Measurements from ENCODE around the gene CGB2. TPM values are rescaled to one million over a fixed set of nuclear protein-coding genes. Genes with fewer than 3 reads are reported as not detected.

Gene CGB2
- total and polyA plus RNA-seq, 9 of the 15 experiments (the other 6 are each of a cell fraction or from before 2014, with no cell fraction given), result 0.22 TPM; not detected in 8

GRCh38 chr19:49073514-49074378 is 42.1 kb downstream of the CGB2 start (continued):
- TF ChIP-seq ELK1 (CRISPR knock-in tag; IDR thresholded peaks at IDR 0.05) (no peak), MAFF (IDR thresholded peaks at IDR 0.05; ENCODE audit: low read length) (peak; percentile 60; the same call in 1 of the 2 replicates), HDAC6 (IDR thresholded peaks at IDR 0.05; ENCODE audit: low read depth, low read length) (no peak), MCM5 (IDR thresholded peaks at IDR 0.05; ENCODE audit: low read depth) (no peak), KLF10 (CRISPR knock-in tag; IDR thresholded peaks at IDR 0.05) (no peak), ATF6 (CRISPR knock-in tag; IDR thresholded peaks at IDR 0.05) (no peak), POLR2A (conservative IDR thresholded peaks at IDR 0.05) (0 out of 2 replicates have a peak, but pooled peaks have one; percentile 35), KHSRP (IDR thresholded peaks at IDR 0.05) (no peak), TSC22D4 (tag; IDR thresholded peaks at IDR 0.05) (no peak), PPARD (CRISPR knock-in tag; IDR thresholded peaks at IDR 0.05) (no peak), CBX5 (IDR thresholded peaks at IDR 0.05; ENCODE audit: borderline replicate concordance, low read depth) (no peak), GABPA (tag; conservative IDR thresholded peaks at IDR 0.05; ENCODE audit: low read depth) (no peak), SNIP1 (IDR thresholded peaks at IDR 0.05; ENCODE audit: low read depth) (no peak), ZNF146 (CRISPR knock-in tag; IDR thresholded peaks at IDR 0.05; ENCODE audit: unreplicated experiment) (no peak), ID3 (CRISPR knock-in tag; IDR thresholded peaks at IDR 0.05) (no peak), ID3 (tag; IDR thresholded peaks at IDR 0.05) (no peak), CTBP1 (IDR thresholded peaks at IDR 0.05; ENCODE audit: borderline replicate concordance) (peak; percentile 39; the same call in 1 of the 2 replicates), ZFP1 (CRISPR knock-in tag; IDR thresholded peaks at IDR 0.05) (no peak), SRSF9 (IDR thresholded peaks at IDR 0.05; ENCODE audit: borderline replicate concordance, low read depth, low read length) (no peak), MEF2A (IDR thresholded peaks at IDR 0.05; ENCODE audit: control insufficient read depth, low read depth, low read length) (peak; percentile 74), GATAD2B (IDR thresholded peaks at IDR 0.05; ENCODE audit: borderline replicate concordance) (no peak), ELF1 (tag; IDR thresholded peaks at IDR 0.05) (0 out of 2 replicates have a peak, but pooled peaks have one; percentile 30), ZNF143 (CRISPR knock-in tag; IDR thresholded peaks at IDR 0.05) (no peak), ZNF644 (tag; IDR thresholded peaks at IDR 0.05; ENCODE audit: low read depth) (no peak), TAF7 (tag; IDR thresholded peaks at IDR 0.05) (no peak), NR3C1 (CRISPR knock-in tag; IDR thresholded peaks at IDR 0.05) (no peak)

All from K562 (cell line).